Lung (tissue), 16 donors: ENCODE results near the gene NETO2. TPM values are rescaled to one million over a fixed set of nuclear protein-coding genes. Genes with fewer than 3 reads are reported as not detected.
A peak's percentile ranks its signal among the peaks of the same experiment; 100 is the strongest.
"Not testable (repeated sequence)": the region's sequence is repeated elsewhere in the genome, so short reads cannot be mapped to it uniquely, and the experiment has no call there.

Source experiments
- ATAC-seq: fragments of 200-7000 bp; cut with Tn5 transposase; one replicate; pipeline ENCODE4 v1.9.1; 2020; ENCODE audit warnings: moderate number of reproducible peaks; ENCODE audit not compliant: insufficient read depth, low FRiP score
- DNase-seq, 3 donors: peaks; one replicate each; pipeline ENCODE4 v3.0.0-alpha.2; 2013 to 2017
- H3K27ac ChIP-seq, 2 donors: one replicate each; pipeline ENCODE4 v1.5.1; 2013; ENCODE audit warnings: mild to moderate bottlenecking in 2 of 2, moderate library complexity in 2 of 2, control low read depth in 1 of 2, inconsistent platforms in 1 of 2, low read depth in 1 of 2, low read length in 1 of 2
- H3K27me3 ChIP-seq, 3 donors: one replicate each; pipeline ENCODE4 v1.5.1; 2013; ENCODE audit warnings: low read length in 2 of 3; ENCODE audit not compliant: control insufficient read depth in 3 of 3, insufficient read depth in 3 of 3
- H3K36me3 ChIP-seq, 4 donors: one replicate each; pipeline ENCODE4 v1.5.1; 2013; ENCODE audit warnings: low read length in 4 of 4, mild to moderate bottlenecking in 1 of 4, moderate library complexity in 1 of 4; ENCODE audit not compliant: control insufficient read depth in 4 of 4, insufficient read depth in 4 of 4
- H3K4me1 ChIP-seq, 5 donors: one replicate each; pipeline ENCODE4 v1.5.1; 2013; ENCODE audit warnings: low read length in 5 of 5, mild to moderate bottlenecking in 2 of 5, moderate library complexity in 1 of 5; ENCODE audit not compliant: control insufficient read depth in 5 of 5, insufficient read depth in 5 of 5
- H3K4me3 ChIP-seq: one replicate; pipeline ENCODE4 v1.5.1; 2013; ENCODE audit warnings: mild to moderate bottlenecking, control low read depth, moderate library complexity
- H3K9ac ChIP-seq, 2 donors: one replicate each; pipeline ENCODE4 v1.5.1; 2013; ENCODE audit warnings: low read length in 2 of 2, control low read depth in 1 of 2; ENCODE audit not compliant: insufficient read depth in 1 of 2
- H3K9me3 ChIP-seq, 4 donors: one replicate each; pipeline ENCODE4 v1.5.1; 2013; ENCODE audit warnings: low read length in 3 of 4, mild to moderate bottlenecking in 1 of 4, moderate library complexity in 1 of 4; ENCODE audit not compliant: control insufficient read depth in 4 of 4, insufficient read depth in 3 of 4
- WGBS, 2 donors: extraction: QIAGEN DNeasy Blood & Tissue Kit; methylation state at CpG; one replicate each; pipeline ENCODE4 v1.1.7; 2013; 5-methylcytosine and 5-hydroxymethylcytosine counted together
- long read RNA-seq, 5 donors: transcript quantifications; one replicate each; lab custom pipeline, GENCODE V29; 2026
- polyA plus RNA-seq, 2 donors: library from polyadenylated mRNA; stranded (reverse); fragments of 200-250 nt; gene quantifications; one replicate each; pipeline ENCODE4 v1.2.1, GENCODE V29; 2013
- total RNA-seq, 2 donors: library from RNA; depleted of rRNA in 1 of 2; stranded (reverse); fragments of >200 nt in 1 of 2; gene quantifications; one replicate each; pipeline ENCODE4 v1.2.1, GENCODE V29; 2014 to 2021
- TF ChIP-seq, protein P1 (sequence below): IDR thresholded peaks from 2 replicates; pipeline ENCODE4 v1.5.1; 2012; ENCODE audit warnings: mild to moderate bottlenecking; ENCODE audit errors: control extremely low read depth, extremely low read depth
- donor health status: control.
- donor health status: control.
- donor health status: Bipolar disorder and iron deficiency.
- donor health status: healthy.
- donor health status: DM: yes; HTN: yes; CAD: no.

NETO2 gene, protein sequence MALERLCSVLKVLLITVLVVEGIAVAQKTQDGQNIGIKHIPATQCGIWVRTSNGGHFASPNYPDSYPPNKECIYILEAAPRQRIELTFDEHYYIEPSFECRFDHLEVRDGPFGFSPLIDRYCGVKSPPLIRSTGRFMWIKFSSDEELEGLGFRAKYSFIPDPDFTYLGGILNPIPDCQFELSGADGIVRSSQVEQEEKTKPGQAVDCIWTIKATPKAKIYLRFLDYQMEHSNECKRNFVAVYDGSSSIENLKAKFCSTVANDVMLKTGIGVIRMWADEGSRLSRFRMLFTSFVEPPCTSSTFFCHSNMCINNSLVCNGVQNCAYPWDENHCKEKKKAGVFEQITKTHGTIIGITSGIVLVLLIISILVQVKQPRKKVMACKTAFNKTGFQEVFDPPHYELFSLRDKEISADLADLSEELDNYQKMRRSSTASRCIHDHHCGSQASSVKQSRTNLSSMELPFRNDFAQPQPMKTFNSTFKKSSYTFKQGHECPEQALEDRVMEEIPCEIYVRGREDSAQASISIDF
- total RNA-seq = 10 to 100 TPM in 1 of 2 donors, 1 to 10 TPM in 1; 7.5 to 16.6 TPM
- polyA plus RNA-seq = 10 to 100 TPM in 1 of 2 donors, 1 to 10 TPM in 1; 2.7 to 11.9 TPM
- long read RNA-seq, donor 1, full-length matches to known transcripts = 4 of 4 reads
- long read RNA-seq, donor 1, partial matches to known transcripts = 0 of 4 reads
- long read RNA-seq, donor 1, other reads (novel, unspliced or antisense) = 0 of 4 reads
- long read RNA-seq, donor 2, full-length matches to known transcripts = 3 of 3 reads
- long read RNA-seq, donor 2, partial matches to known transcripts = 0 of 3 reads
- long read RNA-seq, donor 2, other reads (novel, unspliced or antisense) = 0 of 3 reads
- long read RNA-seq, donor 3, full-length matches to known transcripts = 4 of 4 reads
- long read RNA-seq, donor 3, partial matches to known transcripts = 0 of 4 reads
- long read RNA-seq, donor 3, other reads (novel, unspliced or antisense) = 0 of 4 reads
- long read RNA-seq, donor 4, full-length matches to known transcripts = 1 of 1 reads
- long read RNA-seq, donor 4, partial matches to known transcripts = 0 of 1 reads
- long read RNA-seq, donor 4, other reads (novel, unspliced or antisense) = 0 of 1 reads
- long read RNA-seq, donor 5, full-length matches to known transcripts = 10 of 10 reads
- long read RNA-seq, donor 5, partial matches to known transcripts = 0 of 10 reads
- long read RNA-seq, donor 5, other reads (novel, unspliced or antisense) = 0 of 10 reads

DNA sequence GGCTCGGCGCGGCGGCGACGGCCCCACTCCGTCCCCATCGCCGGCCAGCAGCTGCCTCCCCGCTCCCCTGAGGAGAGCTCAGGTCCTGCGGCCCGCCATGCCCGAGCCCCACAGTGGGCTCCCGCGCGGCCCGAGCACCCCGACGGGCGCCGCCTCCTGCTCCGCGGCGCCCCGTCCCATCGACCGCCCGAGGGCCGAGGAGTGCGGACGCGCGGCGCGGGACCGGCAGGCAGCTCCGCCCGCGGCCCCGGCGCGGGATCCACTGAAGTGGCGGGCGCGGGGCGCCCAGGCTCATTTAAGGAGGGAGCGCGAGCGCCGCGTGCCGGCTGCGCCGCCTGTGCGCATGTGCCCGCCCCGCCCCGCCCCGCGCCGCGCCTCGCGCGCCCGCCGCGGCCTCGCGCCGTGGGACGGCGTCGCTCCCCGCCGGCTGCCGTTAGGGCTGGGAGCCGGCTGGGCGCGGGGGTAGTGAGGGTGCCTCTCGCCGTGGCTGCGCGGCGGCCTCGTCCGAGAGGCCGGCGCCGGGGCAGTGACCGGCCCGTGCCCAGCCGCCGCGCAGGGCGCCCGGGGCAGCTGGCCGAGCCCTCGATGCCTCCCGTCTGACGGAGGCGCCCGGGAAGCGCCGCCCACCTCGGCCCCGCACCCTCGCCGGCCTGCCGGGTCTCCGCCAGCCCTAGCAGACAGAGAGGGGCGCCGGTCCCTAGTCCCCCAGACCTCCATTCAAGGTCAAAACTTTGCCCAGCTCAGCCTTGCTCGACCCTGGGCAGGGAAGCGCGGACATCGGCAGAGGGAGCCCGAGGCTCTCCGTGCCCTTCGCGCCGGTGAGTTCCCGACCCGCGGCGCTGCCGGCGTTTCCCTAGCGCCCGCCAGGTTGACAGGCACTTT lies at the start of gene NETO2:
Gene NETO2 (minus strand): TSS at position 269 of the 882 bp plus-strand sequence. CDS start 333 bp downstream, outside the sequence.
- H3K27ac ChIP-seq = peak within 1 kb of the TSS; percentile 67 to 68
- peak; percentile 37 for ATAC-seq

DNA sequence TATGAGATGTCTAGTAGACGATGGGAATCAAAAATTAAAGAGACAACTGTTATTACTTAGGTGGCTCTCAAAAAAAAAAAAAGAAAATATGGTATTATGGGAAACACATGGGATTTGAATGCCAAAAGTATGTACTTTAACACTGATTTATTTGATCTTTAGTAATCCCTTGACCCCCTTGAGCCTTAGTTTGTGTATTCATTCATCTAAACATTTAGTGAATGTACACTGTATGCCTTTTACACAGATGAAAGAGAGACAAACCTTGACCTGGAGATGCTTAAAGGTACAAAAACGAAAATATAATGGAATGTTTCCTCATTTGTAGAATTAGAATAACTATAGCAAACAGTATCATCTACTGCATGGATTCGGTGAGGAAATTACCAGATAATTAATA lies 38.6 kb upstream of the NETO2 start:
- TF ChIP-seq, protein P1, sequence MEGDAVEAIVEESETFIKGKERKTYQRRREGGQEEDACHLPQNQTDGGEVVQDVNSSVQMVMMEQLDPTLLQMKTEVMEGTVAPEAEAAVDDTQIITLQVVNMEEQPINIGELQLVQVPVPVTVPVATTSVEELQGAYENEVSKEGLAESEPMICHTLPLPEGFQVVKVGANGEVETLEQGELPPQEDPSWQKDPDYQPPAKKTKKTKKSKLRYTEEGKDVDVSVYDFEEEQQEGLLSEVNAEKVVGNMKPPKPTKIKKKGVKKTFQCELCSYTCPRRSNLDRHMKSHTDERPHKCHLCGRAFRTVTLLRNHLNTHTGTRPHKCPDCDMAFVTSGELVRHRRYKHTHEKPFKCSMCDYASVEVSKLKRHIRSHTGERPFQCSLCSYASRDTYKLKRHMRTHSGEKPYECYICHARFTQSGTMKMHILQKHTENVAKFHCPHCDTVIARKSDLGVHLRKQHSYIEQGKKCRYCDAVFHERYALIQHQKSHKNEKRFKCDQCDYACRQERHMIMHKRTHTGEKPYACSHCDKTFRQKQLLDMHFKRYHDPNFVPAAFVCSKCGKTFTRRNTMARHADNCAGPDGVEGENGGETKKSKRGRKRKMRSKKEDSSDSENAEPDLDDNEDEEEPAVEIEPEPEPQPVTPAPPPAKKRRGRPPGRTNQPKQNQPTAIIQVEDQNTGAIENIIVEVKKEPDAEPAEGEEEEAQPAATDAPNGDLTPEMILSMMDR = no peak
- H3K4me1 ChIP-seq = no peaks in the 10 kb centered on the region
- WGBS, 2 donors = 95 to 96% methylated on average over 3 of the region's 3 CpGs
- no peak overlapping the region for H3K27ac ChIP-seq
- DNase-seq (no peak), ATAC-seq (no peak)
- no peaks in the 10 kb centered on the region for H3K9me3 ChIP-seq
- H3K27me3 ChIP-seq = no peaks in the 10 kb centered on the region
- H3K36me3 ChIP-seq = no peaks in the 10 kb centered on the region
- no peak overlapping the region for H3K9ac ChIP-seq
- no peak overlapping the region for H3K4me3 ChIP-seq

More for the DNA sequence above, at the start of gene NETO2:
- H3K4me3 ChIP-seq = peak within 1 kb of the TSS; percentile 63
- H3K4me1 ChIP-seq = peaks cover 0 to 21% (median 6%) of the 10 kb centered on the region in 5 donors
- no peaks in the 10 kb centered on the region for H3K9me3 ChIP-seq
- peaks cover 0 to 18% (median 10%) of the 10 kb centered on the region in 3 donors for H3K27me3 ChIP-seq
- peak; percentile 51 to 71 (median 58) for DNase-seq
- peak within 1 kb of the TSS in 1 of 2 donors; percentile 61 for H3K9ac ChIP-seq
- TF ChIP-seq, protein P1 = peak; percentile 14
- WGBS, 2 donors = 0 to 1% methylated on average over 97 to 130 of the region's 130 CpGs
- no peaks in the 10 kb centered on the region for H3K36me3 ChIP-seq

DNA sequence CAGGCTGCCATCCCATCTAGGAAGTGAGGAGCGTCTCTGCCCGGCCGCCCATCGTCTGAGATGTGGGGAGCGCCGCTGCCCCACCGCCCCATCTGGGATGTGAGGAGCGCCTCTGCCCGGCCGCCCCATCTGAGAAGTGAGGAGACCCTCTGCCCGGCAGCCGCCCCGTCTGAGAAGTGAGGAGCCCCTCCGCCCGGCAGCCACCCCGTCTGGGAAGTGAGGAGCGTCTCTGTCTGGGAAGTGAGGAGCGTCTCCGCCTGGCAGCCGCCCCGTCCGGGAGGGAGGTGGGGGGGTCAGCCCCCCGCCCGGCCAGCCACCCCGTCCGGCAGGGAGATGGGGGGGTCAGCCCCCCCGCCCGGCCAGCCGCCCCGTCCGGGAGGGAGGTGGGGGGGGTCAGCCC lies 37.3 kb upstream of the NETO2 start:
- H3K27me3 ChIP-seq, H3K4me3 ChIP-seq, H3K27ac ChIP-seq, H3K36me3 ChIP-seq, H3K4me1 ChIP-seq, ATAC-seq, H3K9ac ChIP-seq, H3K9me3 ChIP-seq, DNase-seq: not testable (repeated sequence)
- 96 to 98% methylated on average over 24 to 31 of the region's 31 CpGs for WGBS, 2 donors
